ENCODE results near the gene CPAMD8.
"Not testable (repeated sequence)": the region's sequence is repeated elsewhere in the genome, so short reads cannot be mapped to it uniquely, and the experiment has no call there.

Gene CPAMD8

GRCh38 chr19:16945762-16946465, 80.7 kb downstream of the CPAMD8 start:
- no peak for DNase-seq

GRCh38 chr19:16945364-16945714, 81.3 kb downstream of the CPAMD8 start:
- no peak for DNase-seq

GRCh38 chr19:16944626-16945363, 81.8 kb downstream of the CPAMD8 start:
- no peak for DNase-seq

- DNase-seq: no peak
Measured at GRCh38 chr19:16943942-16944625, 82.5 kb downstream of the CPAMD8 start.

GRCh38 chr19:16943090-16943489, 83.5 kb downstream of the CPAMD8 start:
- not testable (repeated sequence) for DNase-seq

GRCh38 chr19:16942583-16942982, 84.0 kb downstream of the CPAMD8 start:
- no peak for DNase-seq

- no peak for DNase-seq
Measured at GRCh38 chr19:16940626-16941025, 86.0 kb downstream of the CPAMD8 start.

- DNase-seq: not testable (repeated sequence)
Measured at GRCh38 chr19:16940063-16940462, 86.5 kb downstream of the CPAMD8 start.

GRCh38 chr19:16938211-16938610, 88.4 kb downstream of the CPAMD8 start:
- no peak for DNase-seq

- DNase-seq: not testable (repeated sequence)
Measured at GRCh38 chr19:16937796-16938195, 88.8 kb downstream of the CPAMD8 start.

- no peak for DNase-seq
Measured at GRCh38 chr19:16936901-16937300, 89.7 kb downstream of the CPAMD8 start.

- no peak for DNase-seq
Measured at GRCh38 chr19:16934489-16934888, 92.1 kb downstream of the CPAMD8 start.

- no peak for DNase-seq
Measured at GRCh38 chr19:16931306-16931705, 95.3 kb downstream of the CPAMD8 start.

- DNase-seq: no peak
Measured at GRCh38 chr19:16930753-16931152, 95.9 kb downstream of the CPAMD8 start.

- no peak for DNase-seq
Measured at GRCh38 chr19:16928916-16929315, 97.7 kb downstream of the CPAMD8 start.

GRCh38 chr19:16928351-16928750, 98.3 kb downstream of the CPAMD8 start:
- no peak for DNase-seq

- no peak for DNase-seq
Measured at GRCh38 chr19:16927883-16928282, 98.7 kb downstream of the CPAMD8 start.

GRCh38 chr19:16922949-16923348, 103.7 kb downstream of the CPAMD8 start:
- no peak for DNase-seq

GRCh38 chr19:16922592-16922934, 104.0 kb downstream of the CPAMD8 start:
- no peak for DNase-seq

GRCh38 chr19:16921766-16922591, 104.6 kb downstream of the CPAMD8 start:
- DNase-seq: no peak

- DNase-seq: no peak
Measured at GRCh38 chr19:16920816-16921529, 105.6 kb downstream of the CPAMD8 start.

- no peak for DNase-seq
Measured at GRCh38 chr19:16919496-16919895, 107.1 kb downstream of the CPAMD8 start.

- no peak for DNase-seq
Measured at GRCh38 chr19:16917401-16917800, 109.2 kb downstream of the CPAMD8 start.
